A673 (cell line): Measurements from ENCODE around the gene CDH6.

ENCODE experiments used
- CTCF ChIP-seq: fragments of 300-800, 200-600 bp; sonication (generic); conservative IDR thresholded peaks from 2 replicates; pipeline ENCODE4 v1.5.1; 2017; ENCODE audit warnings: low read depth, mild to moderate bottlenecking, antibody characterized with exemption, low read length, moderate library complexity, mixed read lengths
- EZH2 ChIP-seq: fragments of 200-600 bp; sonication (generic); IDR thresholded peaks from 2 replicates; pipeline ENCODE4 v1.6.1; 2017; ENCODE audit warnings: borderline replicate concordance, low read depth, mild to moderate bottlenecking, mixed read lengths, antibody characterized with exemption, low read length; ENCODE audit not compliant: poor library complexity, severe bottlenecking

- TF ChIP-seq CTCF (no peak), EZH2 (no peak)
Observed at GRCh38 chr5:31153521-31153920, 40.0 kb upstream of the CDH6 start.
